IPS-20b (cell line): ENCODE measurements around the gene CRHR2.
"Not testable (repeated sequence)": the region's sequence is repeated elsewhere in the genome, so short reads cannot be mapped to it uniquely, and the experiment has no call there.

Experiments
- H3K27ac ChIP-seq: one replicate; pipeline ENCODE4 v1.5.1; 2013; ENCODE audit warnings: low read length
- H3K27me3 ChIP-seq: 2 replicates; pipeline ENCODE4 v1.6.1; 2013; ENCODE audit warnings: mild to moderate bottlenecking, low read length, inconsistent platforms; ENCODE audit not compliant: insufficient read depth
- H3K36me3 ChIP-seq: 2 replicates; pipeline ENCODE4 v1.6.1; 2013; ENCODE audit warnings: low read depth, mild to moderate bottlenecking, inconsistent platforms, low read length, moderate library complexity; ENCODE audit not compliant: insufficient read depth
- H3K4me1 ChIP-seq: 2 replicates; pipeline ENCODE4 v1.6.1; 2013; ENCODE audit warnings: mild to moderate bottlenecking, control low read depth, inconsistent platforms, low read length, moderate library complexity; ENCODE audit not compliant: insufficient read depth
- H3K4me3 ChIP-seq: 2 replicates; pipeline ENCODE4 v1.5.1; 2013; ENCODE audit warnings: mild to moderate bottlenecking, low read length, inconsistent platforms
- H3K9ac ChIP-seq: 2 replicates; pipeline ENCODE4 v1.6.1; 2013; ENCODE audit warnings: low read depth, mild to moderate bottlenecking, inconsistent platforms, low read length, moderate library complexity
- H3K9me3 ChIP-seq: 2 replicates; pipeline ENCODE4 v1.6.1; 2013; ENCODE audit warnings: mild to moderate bottlenecking, low read depth, low read length, inconsistent platforms; ENCODE audit not compliant: insufficient read depth

CRHR2 gene

GRCh38 chr7:30721211-30721610 is 39.0 kb upstream of the CRHR2 start:
- no peaks in the 10 kb centered on the region for H3K4me1 ChIP-seq
- H3K9ac ChIP-seq, result no peak overlapping the region
- peaks cover 8% of the 10 kb centered on the region for H3K27me3 ChIP-seq
- H3K9me3 ChIP-seq, result peaks cover 17% of the 10 kb centered on the region
- H3K36me3 ChIP-seq, result no peaks in the 10 kb centered on the region
- no peak overlapping the region for H3K27ac ChIP-seq
- H3K4me3 ChIP-seq, result no peak overlapping the region

GRCh38 chr7:30719434-30719833 is 37.2 kb upstream of the CRHR2 start:
- H3K9ac ChIP-seq, H3K27ac ChIP-seq, H3K36me3 ChIP-seq, H3K27me3 ChIP-seq, H3K4me3 ChIP-seq, H3K4me1 ChIP-seq: not testable (repeated sequence)
- peaks cover 17% of the 10 kb centered on the region for H3K9me3 ChIP-seq

GRCh38 chr7:30717181-30717580 is 34.9 kb upstream of the CRHR2 start:
- peaks cover 17% of the 10 kb centered on the region for H3K9me3 ChIP-seq
- no peaks in the 10 kb centered on the region for H3K36me3 ChIP-seq
- no peak overlapping the region for H3K4me3 ChIP-seq
- no peaks in the 10 kb centered on the region for H3K4me1 ChIP-seq
- no peaks in the 10 kb centered on the region; the same call in 1 of the 2 replicates for H3K27me3 ChIP-seq
- H3K9ac ChIP-seq, result no peak overlapping the region
- no peak overlapping the region for H3K27ac ChIP-seq

GRCh38 chr7:30714129-30714528 is 31.9 kb upstream of the CRHR2 start:
- Histone ChIP-seq H3K9me3 (peaks cover 12% of the 10 kb centered on the region), H3K27me3 (no peaks in the 10 kb centered on the region; the same call in 1 of the 2 replicates), H3K36me3 (no peaks in the 10 kb centered on the region), H3K9ac (no peak overlapping the region), H3K27ac (no peak overlapping the region), H3K4me3 (no peak overlapping the region), H3K4me1 (peaks cover 7% of the 10 kb centered on the region; the same call in 1 of the 2 replicates)

- Histone ChIP-seq H3K36me3 (no peaks in the 10 kb centered on the region), H3K9me3 (peaks cover 8% of the 10 kb centered on the region), H3K27ac (no peak overlapping the region), H3K4me1 (peaks cover 7% of the 10 kb centered on the region; the same call in 1 of the 2 replicates), H3K9ac (no peak overlapping the region), H3K27me3 (no peaks in the 10 kb centered on the region; the same call in 1 of the 2 replicates), H3K4me3 (no peak overlapping the region)
These were observed 31.1 kb upstream of the CRHR2 start for GRCh38 chr7:30713392-30713791.

GRCh38 chr7:30710669-30711068 is 28.4 kb upstream of the CRHR2 start:
- no peaks in the 10 kb centered on the region for H3K36me3 ChIP-seq
- no peak overlapping the region for H3K4me3 ChIP-seq
- no peaks in the 10 kb centered on the region; the same call in 1 of the 2 replicates for H3K27me3 ChIP-seq
- peaks cover 7% of the 10 kb centered on the region; the same call in 1 of the 2 replicates for H3K4me1 ChIP-seq
- H3K9ac ChIP-seq, result no peak overlapping the region
- H3K9me3 ChIP-seq, result no peaks in the 10 kb centered on the region
- H3K27ac ChIP-seq, result no peak overlapping the region

GRCh38 chr7:30709549-30709948 is 27.3 kb upstream of the CRHR2 start:
- Histone ChIP-seq H3K4me3 (no peak overlapping the region), H3K27me3 (no peaks in the 10 kb centered on the region), H3K36me3 (no peaks in the 10 kb centered on the region), H3K9me3 (no peaks in the 10 kb centered on the region), H3K27ac (no peak overlapping the region), H3K4me1 (peaks cover 7% of the 10 kb centered on the region; the same call in 1 of the 2 replicates), H3K9ac (peak overlapping the region; percentile 50; the same call in 1 of the 2 replicates)

- Histone ChIP-seq H3K9ac (no peak overlapping the region; the same call in 1 of the 2 replicates), H3K27ac (no peak overlapping the region), H3K4me1 (peaks cover 7% of the 10 kb centered on the region; the same call in 1 of the 2 replicates), H3K9me3 (no peaks in the 10 kb centered on the region), H3K4me3 (no peak overlapping the region), H3K36me3 (no peaks in the 10 kb centered on the region), H3K27me3 (no peaks in the 10 kb centered on the region)
These were observed 26.7 kb upstream of the CRHR2 start for GRCh38 chr7:30708983-30709382.

GRCh38 chr7:30708412-30708811 is 26.2 kb upstream of the CRHR2 start:
- Histone ChIP-seq H3K36me3 (no peaks in the 10 kb centered on the region), H3K4me1 (peaks cover 7% of the 10 kb centered on the region; the same call in 1 of the 2 replicates), H3K9me3 (no peaks in the 10 kb centered on the region), H3K27ac (no peak overlapping the region), H3K4me3 (no peak overlapping the region), H3K9ac (no peak overlapping the region), H3K27me3 (no peaks in the 10 kb centered on the region)

- Histone ChIP-seq H3K9ac (no peak overlapping the region), H3K36me3 (no peaks in the 10 kb centered on the region), H3K4me3 (no peak overlapping the region), H3K27me3 (no peaks in the 10 kb centered on the region), H3K9me3 (no peaks in the 10 kb centered on the region), H3K27ac (no peak overlapping the region), H3K4me1 (peaks cover 7% of the 10 kb centered on the region; the same call in 1 of the 2 replicates)
These were observed 25.4 kb upstream of the CRHR2 start for GRCh38 chr7:30707391-30708357.

- H3K4me3 ChIP-seq, result no peak overlapping the region
- peaks cover 7% of the 10 kb centered on the region; the same call in 1 of the 2 replicates for H3K4me1 ChIP-seq
- H3K9me3 ChIP-seq, result no peaks in the 10 kb centered on the region
- no peaks in the 10 kb centered on the region for H3K27me3 ChIP-seq
- H3K27ac ChIP-seq, result no peak overlapping the region
- no peak overlapping the region for H3K9ac ChIP-seq
- no peaks in the 10 kb centered on the region for H3K36me3 ChIP-seq
These were observed 24.7 kb upstream of the CRHR2 start for GRCh38 chr7:30706908-30707307.

GRCh38 chr7:30706316-30706715 is 24.1 kb upstream of the CRHR2 start:
- H3K4me1 ChIP-seq, result peaks cover 7% of the 10 kb centered on the region; the same call in 1 of the 2 replicates
- H3K27me3 ChIP-seq, result no peaks in the 10 kb centered on the region
- no peak overlapping the region for H3K27ac ChIP-seq
- no peaks in the 10 kb centered on the region for H3K36me3 ChIP-seq
- H3K4me3 ChIP-seq, result no peak overlapping the region
- no peak overlapping the region for H3K9ac ChIP-seq
- no peaks in the 10 kb centered on the region for H3K9me3 ChIP-seq
